DOHH2 (cell line): Measurements from ENCODE around the gene HNRNPA1.

Experiments
- H3F3A ChIP-seq: fragments of 200-600 bp; sonication (generic), shearing (Covaris generic); 2 replicates; pipeline ENCODE4 v1.6.0; 2016; ENCODE audit warnings: antibody characterized with exemption, mild to moderate bottlenecking; ENCODE audit not compliant: control insufficient read depth, insufficient read depth
- H3K27ac ChIP-seq: fragments of 200-600 bp; sonication (generic); 2 replicates; pipeline ENCODE4 v1.5.1; 2014; ENCODE audit warnings: low read depth, mild to moderate bottlenecking, low read length, moderate library complexity
- H3K27me3 ChIP-seq: fragments of 200-600 bp; sonication (generic); 2 replicates; pipeline ENCODE4 v1.6.1; 2014; ENCODE audit warnings: mild to moderate bottlenecking, low read length, mixed read lengths; ENCODE audit not compliant: control insufficient read depth
- H3K36me3 ChIP-seq: fragments of 200-600 bp; sonication (generic); 2 replicates; pipeline ENCODE4 v1.6.1; 2014; ENCODE audit warnings: mild to moderate bottlenecking, low read length, moderate library complexity, mixed read lengths; ENCODE audit not compliant: control insufficient read depth
- H3K4me1 ChIP-seq: fragments of 200-600 bp; sonication (generic); 2 replicates; pipeline ENCODE4 v1.6.1; 2014; ENCODE audit warnings: mild to moderate bottlenecking, low read length, mixed read lengths; ENCODE audit not compliant: control insufficient read depth
- H3K4me2 ChIP-seq: fragments of 200-600 bp; sonication (generic); 2 replicates; pipeline ENCODE4 v1.6.0; 2014; ENCODE audit warnings: mild to moderate bottlenecking, low read length, moderate library complexity
- H3K4me3 ChIP-seq: fragments of 200-600 bp; sonication (generic); 2 replicates; pipeline ENCODE4 v1.5.1; 2014; ENCODE audit warnings: mild to moderate bottlenecking, low read length, mixed read lengths
- H3K79me2 ChIP-seq: fragments of 200-600 bp; sonication (generic); 2 replicates; pipeline ENCODE4 v1.6.1; 2014; ENCODE audit warnings: mild to moderate bottlenecking, low read length, mixed read lengths; ENCODE audit not compliant: control insufficient read depth
- H3K9me2 ChIP-seq: fragments of 200-600 bp; sonication (generic); replicated peaks from 2 replicates; pipeline ENCODE4 v1.6.1; 2014; ENCODE audit warnings: mild to moderate bottlenecking, low read length, mixed read lengths; ENCODE audit not compliant: control insufficient read depth
- H3K9me3 ChIP-seq: fragments of 200-600 bp; sonication (generic); 2 replicates; pipeline ENCODE4 v1.6.1; 2014; ENCODE audit warnings: antibody characterized with exemption, low read length, mixed read lengths; ENCODE audit not compliant: control insufficient read depth, insufficient read depth
- H4K20me1 ChIP-seq: fragments of 200-600 bp; sonication (generic); 2 replicates; pipeline ENCODE4 v1.6.0; 2014; ENCODE audit warnings: low read depth, mild to moderate bottlenecking, antibody characterized with exemption, low read length, moderate library complexity; ENCODE audit not compliant: control insufficient read depth, insufficient read depth
- CTCF ChIP-seq: fragments of 200-600 bp; sonication (generic); IDR thresholded peaks from one replicate; pipeline ENCODE4 v1.5.1; 2014; ENCODE audit warnings: antibody characterized with exemption, mild to moderate bottlenecking, low read depth, low read length; ENCODE audit not compliant: poor library complexity, severe bottlenecking
- EZH2phosphoT487 ChIP-seq: fragments of 200-600 bp; sonication (generic); IDR thresholded peaks from 2 replicates; pipeline ENCODE4 v1.6.1; 2017; ENCODE audit warnings: borderline replicate concordance, mild to moderate bottlenecking, antibody characterized with exemption, low read length, moderate library complexity, mixed read lengths

Gene HNRNPA1

DNA sequence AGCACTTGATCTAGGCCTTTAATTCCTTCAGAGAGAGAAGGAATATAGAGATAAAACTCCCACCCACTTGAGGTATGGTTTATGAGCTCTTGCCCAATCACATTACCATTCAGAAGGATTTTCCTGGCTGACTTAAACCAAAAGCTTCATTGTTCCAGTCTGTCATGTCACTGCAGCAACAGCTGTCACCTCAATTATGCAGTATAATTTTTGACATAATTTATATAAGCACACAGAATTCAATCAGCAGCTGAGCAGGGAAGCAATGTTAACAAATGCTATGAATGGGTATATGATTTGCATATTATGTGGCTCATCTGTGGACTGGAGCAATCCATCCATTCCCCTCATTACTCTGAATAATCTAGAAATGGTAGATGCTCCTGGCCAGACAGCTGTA is 40.9 kb upstream of the HNRNPA1 start:
- H3K27ac ChIP-seq, result no peak overlapping the region
- TF ChIP-seq EZH2phosphoT487 (no peak), CTCF (no peak)
- H3K4me1 ChIP-seq, result peaks cover 3% of the 10 kb centered on the region; the same call in 1 of the 2 replicates
- H3K4me3 ChIP-seq, result no peak overlapping the region
- no peaks in the 10 kb centered on the region for H4K20me1 ChIP-seq
- no peaks in the 10 kb centered on the region for H3K9me3 ChIP-seq
- no peaks in the 10 kb centered on the region for H3K27me3 ChIP-seq
- no peaks in the 10 kb centered on the region for H3K9me2 ChIP-seq
- H3K79me2 ChIP-seq, result no peaks in the 10 kb centered on the region
- H3F3A ChIP-seq, result peaks cover 6% of the 10 kb centered on the region; the same call in 1 of the 2 replicates
- peaks cover 74% of the 10 kb centered on the region for H3K36me3 ChIP-seq
- H3K4me2 ChIP-seq, result no peak overlapping the region

- Histone ChIP-seq H3K27me3 (no peaks in the 10 kb centered on the region), H3F3A (peaks cover 6% of the 10 kb centered on the region; the same call in 1 of the 2 replicates), H3K27ac (no peak overlapping the region), H3K36me3 (peaks cover 76% of the 10 kb centered on the region), H3K79me2 (no peaks in the 10 kb centered on the region), H3K4me2 (no peak overlapping the region), H3K9me2 (no peaks in the 10 kb centered on the region), H3K4me3 (no peak overlapping the region), H4K20me1 (no peaks in the 10 kb centered on the region), H3K4me1 (peaks cover 3% of the 10 kb centered on the region; the same call in 1 of the 2 replicates), H3K9me3 (no peaks in the 10 kb centered on the region)
- TF ChIP-seq CTCF (no peak), EZH2phosphoT487 (no peak)
These were observed 40.4 kb upstream of the HNRNPA1 start for GRCh38 chr12:54240129-54240528.

DNA sequence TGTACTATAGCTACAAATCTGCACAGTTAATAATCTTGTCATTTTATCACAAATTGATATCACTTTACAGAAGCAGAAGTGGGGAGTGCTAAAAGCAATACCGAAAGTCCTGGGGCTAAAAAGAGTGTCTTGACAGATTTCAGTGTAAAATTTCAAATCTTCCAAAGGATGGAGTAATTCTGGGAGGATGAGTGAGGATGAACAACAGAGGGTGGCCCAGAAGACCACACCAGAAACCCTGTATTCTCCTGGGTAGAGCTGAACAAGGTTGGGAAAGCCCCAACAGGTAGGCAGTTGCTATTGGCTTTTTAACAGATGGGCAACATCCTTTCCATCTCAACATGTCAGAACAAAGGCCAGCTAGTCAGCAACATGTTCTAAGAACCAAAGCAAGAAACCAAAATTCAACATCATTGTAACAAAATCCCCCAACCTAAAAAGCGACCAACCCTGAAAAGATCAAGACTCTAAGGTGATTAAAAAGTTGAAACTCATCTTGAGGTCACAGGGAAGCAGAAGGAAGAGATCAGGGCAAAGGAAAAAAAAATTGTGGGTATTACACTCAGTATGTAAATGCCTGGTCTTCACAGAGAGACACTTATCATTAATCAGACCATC is 39.4 kb upstream of the HNRNPA1 start:
- H3F3A ChIP-seq, result peaks cover 6% of the 10 kb centered on the region; the same call in 1 of the 2 replicates
- H3K27ac ChIP-seq, result no peak overlapping the region
- no peaks in the 10 kb centered on the region for H3K27me3 ChIP-seq
- no peak overlapping the region for H3K4me3 ChIP-seq
- H3K79me2 ChIP-seq, result no peaks in the 10 kb centered on the region
- peaks cover 77% of the 10 kb centered on the region for H3K36me3 ChIP-seq
- H3K9me2 ChIP-seq, result no peaks in the 10 kb centered on the region
- no peaks in the 10 kb centered on the region for H3K9me3 ChIP-seq
- TF ChIP-seq CTCF (no peak), EZH2phosphoT487 (no peak)
- no peaks in the 10 kb centered on the region for H4K20me1 ChIP-seq
- no peak overlapping the region for H3K4me2 ChIP-seq
- peaks cover 3% of the 10 kb centered on the region; the same call in 1 of the 2 replicates for H3K4me1 ChIP-seq
